UCSD-AML1 (cell line): ENCODE results near the gene ITGB2.

Experiments
- DNase-seq: peaks from one replicate; lab custom pipeline; 2025; ENCODE audit not compliant: unreplicated experiment; lab: John Stamatoyannopoulos, UW

ITGB2 gene

DNA sequence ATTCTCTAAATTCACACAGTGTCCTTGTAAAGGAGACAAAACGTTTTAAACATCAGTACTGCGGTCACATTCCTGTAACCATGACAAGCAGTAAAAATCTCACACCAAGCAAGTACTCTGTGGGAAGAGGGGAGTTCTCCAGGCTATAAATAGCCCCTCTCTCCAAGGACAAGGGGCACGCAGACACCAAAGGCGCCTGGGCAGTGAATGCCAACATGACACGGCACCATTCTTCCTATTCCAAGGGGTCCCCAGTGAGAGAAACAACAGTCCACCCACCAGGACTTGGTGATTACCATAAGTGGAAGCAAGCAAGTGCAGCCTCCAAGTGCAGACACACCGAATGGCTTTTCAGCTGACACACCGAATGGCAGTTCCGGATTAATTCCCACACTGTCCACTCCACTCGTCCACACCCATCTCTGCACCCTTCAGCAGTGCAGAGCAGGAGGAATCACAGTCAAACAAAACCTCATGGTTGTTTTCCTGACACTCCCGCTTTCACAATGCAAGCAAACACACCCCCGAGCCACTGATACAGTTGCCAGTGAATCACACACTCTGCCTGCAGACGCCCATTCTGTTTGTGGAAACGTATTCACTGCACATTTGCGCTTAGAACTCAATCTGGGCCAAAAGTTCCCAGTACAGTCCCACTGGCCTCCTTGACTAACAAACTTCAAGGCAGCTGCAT, 49.0 kb downstream of the ITGB2 start:
- no peak for DNase-seq

DNA sequence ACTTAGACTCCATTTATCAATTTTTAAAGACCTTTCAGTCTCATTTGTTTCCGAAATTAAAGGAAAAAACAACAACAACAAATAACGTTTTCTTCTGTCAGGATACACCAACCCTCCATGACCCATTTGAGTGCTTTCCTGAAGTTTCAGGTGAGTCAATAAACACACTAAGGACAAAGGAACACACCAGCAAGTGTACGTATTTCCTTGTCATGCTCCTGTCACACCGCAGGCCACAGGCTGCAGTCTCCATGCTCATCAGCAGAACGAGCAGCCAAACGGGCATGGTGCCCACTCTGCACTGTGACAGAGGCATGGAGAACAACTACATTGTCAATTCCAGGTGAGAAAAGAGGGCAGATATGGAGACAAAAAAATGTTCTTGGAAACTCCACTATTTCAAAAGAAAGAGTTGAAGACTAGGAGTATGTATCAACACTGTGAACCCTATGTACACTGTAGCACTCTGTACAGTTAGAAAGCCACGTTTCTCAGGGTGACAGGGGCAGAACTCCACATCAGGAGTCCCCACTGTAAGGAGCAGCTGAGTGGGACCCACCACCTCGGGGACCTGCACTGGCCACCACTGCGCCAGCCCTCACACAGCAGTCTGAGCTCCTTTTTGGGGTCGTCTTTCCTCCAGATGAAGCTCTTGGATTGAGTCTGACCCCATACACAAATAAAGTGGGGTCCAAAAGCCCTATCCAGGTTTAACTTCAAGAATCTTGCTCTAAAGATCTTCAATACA, 49.8 kb downstream of the ITGB2 start:
- no peak for DNase-seq

DNA sequence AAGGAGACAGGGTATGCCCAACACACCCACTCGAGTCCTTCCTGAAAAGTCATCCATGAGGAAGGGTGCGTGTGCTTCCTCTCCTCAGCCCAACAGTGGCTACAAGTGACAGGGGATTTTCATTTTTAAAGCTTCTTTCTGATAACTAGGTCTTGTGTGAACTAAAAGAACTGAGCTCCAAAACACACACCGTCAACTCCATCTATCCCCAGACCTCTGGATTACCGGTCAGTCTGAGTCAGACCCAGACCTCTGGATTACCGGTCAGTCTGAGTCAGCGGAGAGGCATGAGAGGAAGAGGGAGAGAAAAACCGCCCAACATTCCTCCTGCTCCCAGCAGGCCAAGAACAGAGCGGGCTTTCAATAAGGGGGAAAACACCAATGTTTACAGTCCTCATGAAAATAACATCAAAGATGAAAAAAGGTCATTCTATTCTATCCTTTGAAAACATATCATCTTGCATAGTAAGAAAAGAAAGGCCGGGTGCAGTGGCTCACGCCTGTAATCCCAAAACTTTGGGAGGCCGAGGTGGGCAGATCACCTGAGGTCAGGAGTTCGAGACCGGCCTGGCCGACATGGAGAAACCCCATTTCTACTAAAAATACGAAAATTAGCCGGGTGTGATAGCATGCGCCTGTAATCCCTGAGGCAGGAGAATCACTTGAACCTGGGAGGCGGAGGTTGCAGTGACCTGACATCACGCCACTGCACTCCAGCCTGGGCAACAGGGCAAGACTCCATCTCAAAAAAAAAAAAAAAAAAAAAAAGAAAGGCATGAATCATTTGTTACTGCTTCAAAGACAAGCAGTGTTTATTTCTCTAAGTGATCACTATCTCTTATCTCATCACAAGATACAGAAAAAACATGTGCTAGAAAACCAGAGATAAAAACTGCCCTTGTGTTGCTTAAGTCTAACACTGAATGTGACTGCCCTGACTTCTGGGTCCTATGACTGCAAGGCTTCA, 50.6 kb downstream of the ITGB2 start:
- DNase-seq, result no peak

DNA sequence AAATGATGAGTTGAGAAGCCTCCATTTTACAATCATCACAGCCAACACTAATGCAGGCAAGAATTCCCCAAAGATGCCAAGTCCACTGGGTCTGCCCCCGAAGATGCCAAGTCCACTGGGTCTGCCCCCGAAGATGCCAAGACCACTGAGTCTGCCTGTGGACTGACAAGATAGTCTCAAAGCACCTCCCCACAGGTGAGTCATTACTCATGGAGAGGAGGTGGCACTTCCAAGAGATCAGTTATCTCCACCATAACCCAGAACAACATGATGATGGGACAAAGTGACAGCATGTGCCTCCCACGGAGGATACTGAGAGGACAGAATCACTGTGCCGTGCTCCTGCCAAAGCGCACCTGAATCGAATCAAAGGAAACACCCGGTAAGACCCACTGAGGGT, 52.0 kb downstream of the ITGB2 start:
- DNase-seq, result no peak

DNA sequence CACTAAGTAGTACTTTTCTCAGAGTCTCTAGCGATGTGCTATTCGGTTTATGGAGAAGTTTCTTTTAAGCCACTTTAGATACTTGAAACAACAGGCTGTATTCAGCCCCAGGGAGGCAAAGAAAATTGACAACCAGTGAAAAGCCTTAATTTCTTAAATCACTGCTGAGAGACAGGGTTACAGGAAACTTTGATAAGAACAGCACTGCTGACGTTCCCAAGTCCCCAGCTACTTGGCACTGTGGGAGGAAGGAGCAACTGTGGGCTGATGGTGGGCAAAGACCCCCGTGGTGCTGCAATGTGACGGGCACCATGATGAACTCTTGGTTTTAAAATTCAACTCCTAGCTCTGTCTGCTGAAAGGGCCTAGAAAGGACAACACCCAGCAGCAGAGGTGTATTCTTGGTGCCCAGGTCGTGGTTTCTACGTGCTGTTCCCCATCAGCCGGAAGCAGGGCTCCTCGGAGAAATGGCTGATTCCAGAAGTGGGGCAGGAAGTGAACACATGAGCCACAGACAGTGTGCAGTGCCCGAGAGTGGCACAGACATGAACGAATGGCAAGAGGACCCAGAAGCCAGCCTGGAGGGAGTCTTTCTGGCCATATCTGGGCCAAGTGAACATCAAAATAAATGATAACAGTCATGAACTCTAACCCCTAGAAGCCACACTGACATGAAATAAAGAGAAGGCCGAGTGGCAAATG, 52.5 kb downstream of the ITGB2 start:
- DNase-seq, result peak; percentile 37

DNA sequence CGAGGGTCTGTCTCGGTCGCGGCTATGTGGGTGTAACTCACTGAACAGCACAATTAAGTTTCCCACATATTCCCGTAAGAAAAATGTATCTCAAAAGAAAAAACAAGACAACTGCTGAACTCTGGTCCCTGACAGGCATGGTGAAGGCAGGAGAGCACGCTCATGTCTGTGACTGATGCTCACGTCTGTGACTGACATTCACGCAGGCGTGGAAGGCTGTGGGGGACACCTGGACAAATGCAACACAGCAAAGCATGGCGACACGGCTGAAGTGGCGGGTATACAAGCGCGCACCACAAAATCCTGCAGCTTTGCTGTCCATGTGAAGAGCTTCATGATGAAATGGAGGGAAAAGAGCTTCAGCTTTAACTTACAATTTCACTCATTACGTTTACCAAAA, 53.2 kb downstream of the ITGB2 start:
- DNase-seq, result no peak

DNA sequence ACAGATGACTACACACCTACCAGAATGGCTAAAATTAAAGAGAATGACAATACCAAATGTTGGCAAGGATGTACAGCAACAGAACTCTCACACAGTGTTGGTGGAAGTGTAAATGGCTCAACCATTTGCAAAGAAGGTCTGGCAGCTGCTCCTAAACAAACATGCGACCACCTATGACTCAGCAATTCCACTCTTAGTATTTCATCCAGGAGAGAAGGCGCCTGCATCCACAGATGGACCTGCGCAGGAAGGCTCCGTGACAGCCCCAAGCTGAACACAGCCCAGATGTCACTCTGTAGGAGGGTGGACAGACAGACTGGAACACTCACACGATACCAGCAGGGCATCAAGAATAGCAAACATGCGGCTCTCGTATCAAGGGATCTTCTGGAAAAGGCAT, 53.9 kb downstream of the ITGB2 start:
- DNase-seq, result no peak

DNA sequence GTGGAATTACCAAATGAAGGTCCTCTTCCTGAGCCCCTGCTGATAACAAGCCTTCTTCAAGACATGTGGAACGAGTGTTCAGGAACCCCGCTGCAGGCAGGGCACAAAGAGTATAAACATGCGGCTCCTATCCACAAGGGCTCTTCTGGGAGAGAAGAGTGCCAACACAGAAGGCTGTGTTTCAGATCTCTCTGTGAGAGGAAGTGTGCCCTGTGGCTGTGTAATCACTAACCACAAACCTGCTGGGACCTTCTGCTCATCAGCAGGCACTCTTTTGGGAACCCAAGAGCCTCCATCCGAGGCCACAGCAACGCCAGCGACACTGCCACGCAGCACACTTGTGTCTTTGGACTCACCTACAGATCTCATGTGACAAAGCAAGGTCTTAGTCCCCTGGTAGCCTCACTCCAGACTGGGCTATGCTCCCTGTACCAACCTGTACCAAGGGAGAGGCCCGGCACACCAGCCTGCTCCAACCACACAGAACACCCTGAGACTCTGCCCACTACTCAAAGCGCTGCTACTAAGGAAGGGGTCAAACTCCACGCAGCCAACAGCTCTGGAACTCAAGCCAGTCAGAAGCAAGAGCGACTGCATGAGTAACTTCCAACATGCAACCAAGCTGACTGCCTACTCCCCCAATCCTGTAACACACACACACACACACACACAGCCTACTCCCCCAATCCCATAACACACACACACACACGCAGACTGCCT, 55.0 kb downstream of the ITGB2 start:
- DNase-seq, result no peak

DNA sequence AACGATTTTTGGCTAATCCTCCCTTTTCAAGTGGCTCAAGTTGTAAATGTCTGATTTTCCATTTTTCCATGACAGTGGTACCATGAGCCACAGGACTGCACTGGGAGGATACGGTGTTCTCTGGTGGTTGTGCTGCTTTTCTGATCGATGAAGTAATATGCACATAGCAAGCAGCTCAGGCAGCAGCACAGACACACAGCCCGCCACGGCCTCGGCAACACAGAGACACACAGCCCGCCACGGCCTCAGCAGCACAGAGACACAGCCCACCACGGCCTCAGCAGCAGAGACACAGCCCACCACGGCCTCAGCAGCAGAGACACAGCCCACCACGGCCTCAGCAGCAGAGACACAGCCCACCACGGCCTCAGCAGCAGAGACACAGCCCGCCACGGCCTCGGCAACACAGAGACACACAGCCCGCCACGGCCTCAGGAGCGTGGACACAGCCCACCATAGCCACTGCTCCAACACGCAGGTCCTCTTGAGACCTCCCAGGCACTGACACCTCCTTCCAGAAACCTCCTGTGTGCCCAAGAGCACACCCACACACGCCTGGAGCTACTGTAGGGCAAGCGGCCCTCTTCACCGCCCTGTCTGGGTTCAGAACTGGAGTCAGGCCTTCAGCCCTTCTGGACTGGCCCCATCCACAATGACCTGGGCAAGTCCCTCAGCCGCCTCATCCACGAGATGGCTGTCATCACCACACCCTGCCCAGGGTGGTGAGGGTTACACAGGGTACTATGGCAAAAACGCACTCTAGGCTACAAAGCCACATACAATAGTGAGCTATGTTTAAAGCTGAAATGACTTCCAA, 57.6 kb downstream of the ITGB2 start:
- DNase-seq, result no peak

DNA sequence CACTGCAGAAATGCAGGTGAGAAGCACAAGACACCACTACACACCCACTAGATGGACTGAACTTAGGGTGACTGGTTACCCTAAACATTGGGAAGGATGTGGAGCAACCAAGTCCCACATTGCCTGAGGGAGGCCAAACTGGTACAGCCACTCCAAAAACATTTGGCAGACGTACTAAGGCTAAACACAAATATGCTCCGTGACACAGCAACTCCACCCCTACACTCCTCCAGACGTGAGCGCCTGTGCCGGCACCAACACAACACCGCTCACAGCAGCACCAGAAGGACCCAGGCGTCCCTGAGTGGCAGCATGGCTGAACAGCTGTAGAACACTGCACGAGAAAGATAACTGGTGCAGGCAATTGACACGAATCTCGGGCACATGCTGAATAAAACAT, 61.9 kb downstream of the ITGB2 start:
- no peak for DNase-seq

DNA sequence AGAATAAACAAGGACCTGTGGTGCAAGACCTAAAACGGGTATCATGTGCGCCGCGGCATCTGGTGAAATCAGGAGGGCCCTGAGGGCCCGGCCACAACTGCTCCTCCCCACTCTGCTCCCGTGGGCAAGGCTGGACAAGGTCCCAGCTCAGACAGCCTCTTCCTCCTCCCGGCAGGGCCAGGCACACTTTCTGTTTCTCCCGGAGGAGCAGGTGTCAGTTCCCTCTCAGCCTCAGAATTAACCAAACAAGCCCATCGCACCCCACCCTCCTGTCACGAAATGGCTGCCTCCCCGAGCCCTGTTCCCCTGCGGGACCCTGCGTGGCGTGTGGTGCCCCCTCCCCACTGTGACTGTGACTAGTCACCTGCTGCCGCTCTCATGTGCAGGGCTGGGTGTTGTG, 62.4 kb downstream of the ITGB2 start:
- no peak for DNase-seq

DNA sequence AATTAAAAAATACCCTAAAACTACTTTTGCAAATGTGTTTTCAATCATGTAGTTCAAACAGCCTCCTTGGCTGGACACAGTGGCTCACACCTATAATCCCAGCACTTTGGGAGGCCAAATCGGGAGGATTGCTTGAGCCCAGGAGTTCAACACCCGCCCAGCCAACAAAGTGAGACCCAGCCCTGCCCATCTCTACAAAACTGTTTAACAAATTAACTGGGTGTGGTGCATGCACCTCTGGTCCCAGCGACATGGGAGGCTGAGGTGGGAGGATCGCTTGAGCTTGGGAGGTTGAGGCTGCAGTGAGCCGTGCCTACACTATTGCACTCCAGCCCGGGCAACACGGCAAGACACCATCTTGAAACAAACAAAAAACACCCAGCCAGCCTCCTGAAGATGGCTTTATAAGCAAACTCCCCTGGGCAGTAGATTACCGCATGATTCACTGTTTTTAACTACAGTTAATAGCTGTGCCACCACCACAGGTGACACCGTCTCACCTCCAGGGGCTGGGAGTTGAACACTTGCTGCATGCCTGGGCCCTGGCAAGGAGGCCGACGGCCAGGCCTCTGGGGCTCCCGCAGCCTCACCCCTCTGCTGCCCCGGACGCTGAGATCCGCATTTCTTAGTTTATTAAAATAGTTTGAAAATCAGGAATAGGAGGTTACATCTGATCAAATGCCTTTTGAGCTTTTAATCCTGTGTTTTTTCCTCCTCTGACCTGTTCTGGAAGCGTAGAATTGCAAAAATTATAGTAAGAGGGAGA, 63.4 kb downstream of the ITGB2 start:
- DNase-seq, result no peak

DNA sequence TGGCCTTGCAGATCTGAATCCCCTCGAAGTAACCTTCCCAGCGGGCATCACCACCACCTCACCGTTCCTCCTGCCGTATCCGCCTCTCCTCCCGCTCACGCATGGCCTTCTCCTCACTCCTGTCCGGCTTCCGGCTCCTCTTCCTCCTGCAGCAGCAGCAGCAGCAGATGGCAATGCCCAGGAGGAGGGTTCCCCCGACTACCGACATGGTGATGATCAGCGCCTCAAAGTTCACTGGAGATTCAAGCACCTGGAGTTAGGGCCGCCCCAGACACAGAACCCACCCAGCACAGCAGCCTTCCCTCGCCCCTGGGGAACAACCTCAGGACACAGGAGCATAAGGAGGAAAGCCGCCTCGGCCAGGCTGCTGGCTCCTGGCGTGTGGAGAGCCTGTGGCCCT, 64.6 kb downstream of the ITGB2 start:
- DNase-seq, result no peak

DNA sequence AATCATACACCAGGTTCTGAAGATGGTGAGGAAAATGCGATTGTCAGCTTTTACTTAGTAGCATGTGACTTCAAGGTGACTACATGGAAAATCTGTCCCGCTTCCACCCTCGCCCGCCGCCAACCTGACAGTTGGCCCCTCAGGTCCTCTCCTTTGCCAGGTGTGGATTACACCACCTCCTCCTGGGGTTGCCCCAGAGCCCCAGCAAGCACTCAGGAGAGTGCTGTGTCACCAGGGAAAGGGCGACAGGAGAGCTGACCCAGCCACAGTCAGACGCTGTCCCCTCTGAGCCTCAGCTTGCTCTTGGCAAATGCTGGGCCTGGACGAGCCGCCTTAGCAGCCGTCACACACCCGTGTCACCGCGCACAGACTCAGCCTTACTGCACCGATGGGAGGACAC, 65.1 kb downstream of the ITGB2 start:
- no peak for DNase-seq

DNA sequence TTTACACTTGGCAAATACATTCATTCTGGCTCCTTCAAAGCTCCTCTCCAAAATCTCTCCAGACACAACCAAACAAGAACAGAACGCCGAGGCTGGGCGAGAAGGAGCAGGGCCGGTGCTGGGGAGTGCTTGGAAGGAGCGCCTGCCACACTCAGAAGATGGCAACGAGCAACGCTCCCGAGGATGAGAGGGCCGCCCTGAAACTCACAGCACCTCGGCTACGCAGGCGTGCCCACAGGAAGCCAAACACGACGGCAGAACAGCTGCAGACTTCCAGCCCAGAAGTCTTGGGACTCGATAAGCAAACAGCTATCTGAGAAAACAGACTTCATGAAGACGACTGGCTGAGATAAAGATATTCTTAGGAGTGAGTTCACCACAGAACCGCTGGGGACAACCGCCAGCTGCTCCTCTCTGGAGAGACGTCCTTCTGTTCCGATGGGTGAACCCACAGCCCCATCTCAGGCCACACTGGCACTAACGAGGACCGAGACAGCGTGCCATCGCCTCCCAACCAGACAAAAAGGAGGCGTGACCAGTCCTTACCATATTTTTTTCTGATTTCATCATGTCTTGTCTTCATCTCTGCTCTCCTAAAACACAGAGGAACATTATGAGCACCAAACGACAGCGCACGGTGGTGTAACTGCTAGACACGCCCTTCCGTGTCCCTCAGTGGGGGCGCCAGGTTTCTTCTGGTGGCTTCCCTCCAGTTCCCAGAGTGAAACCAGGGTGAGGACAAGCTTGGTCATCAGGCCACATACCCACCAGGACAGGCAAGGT, 65.8 kb downstream of the ITGB2 start:
- peak; percentile 65 for DNase-seq

DNA sequence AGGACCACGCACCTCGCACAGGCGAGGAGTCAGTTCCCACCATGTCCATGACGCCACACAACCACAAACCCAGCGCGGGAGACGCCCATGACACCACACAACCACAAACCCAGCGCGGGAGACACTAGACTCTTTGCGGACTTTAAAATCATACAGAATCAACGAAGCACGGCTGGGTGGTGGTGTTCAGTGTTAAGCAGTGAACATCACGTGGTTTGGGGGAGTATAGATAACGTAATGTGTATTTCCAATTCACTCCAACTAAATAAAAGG, 66.4 kb downstream of the ITGB2 start:
- no peak for DNase-seq

DNA sequence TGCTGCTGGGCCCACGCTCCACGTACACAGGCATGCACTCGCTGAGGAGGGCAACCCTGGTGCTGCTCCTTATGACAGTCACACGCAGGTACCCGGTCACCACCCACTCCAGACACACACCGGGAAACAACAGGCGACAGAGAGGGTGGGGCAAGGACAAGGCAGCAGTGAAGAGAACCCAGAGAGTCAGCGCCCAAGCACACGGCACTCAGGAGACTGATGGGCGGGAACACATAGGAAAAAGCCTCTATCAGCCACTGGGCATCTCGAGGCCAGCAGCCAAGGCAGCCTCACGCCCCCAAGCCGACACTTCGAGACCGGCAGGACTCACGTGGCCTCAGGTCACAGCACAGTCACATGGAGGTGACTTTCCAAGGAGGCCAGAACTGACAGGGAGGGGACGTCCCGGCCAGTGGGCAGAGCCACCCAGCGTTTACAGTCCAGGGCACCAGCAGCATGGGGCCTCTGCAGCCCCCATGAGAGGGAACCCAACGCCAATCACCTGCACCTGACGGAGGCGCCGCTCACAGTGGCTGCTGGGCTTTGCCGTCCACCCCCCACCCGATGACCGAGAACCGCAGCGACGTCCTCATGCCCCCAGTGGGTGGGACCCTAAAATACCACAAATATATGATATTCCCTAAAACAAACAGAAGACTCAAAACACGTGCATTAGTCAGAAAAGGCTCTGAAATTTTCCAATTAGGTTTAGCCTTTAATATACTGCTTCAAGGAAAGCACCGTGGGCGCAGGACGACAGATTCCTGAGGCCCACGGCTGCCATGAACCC, 66.9 kb downstream of the ITGB2 start:
- no peak for DNase-seq
